Measurements from ENCODE around the gene USH1G.
"Not testable (repeated sequence)": the region's sequence is repeated elsewhere in the genome, so short reads cannot be mapped to it uniquely, and the experiment has no call there.

Gene USH1G

GRCh38 chr17:74925242-74925641 lies 2.2 kb upstream of the USH1G start:
- no peak for DNase-seq

- DNase-seq = no peak
Measured at GRCh38 chr17:74924250-74924948, 1.3 kb upstream of the USH1G start, which contains the start of gene OTOP2. OTOP2 (plus strand) TSS chr17:74924273; CDS start chr17:74924633, 360 bp downstream.

- peak; percentile 15 for DNase-seq
Measured at GRCh38 chr17:74923538-74924249, 639 bp upstream of the USH1G start.

- DNase-seq = no peak
Measured at GRCh38 chr17:74922172-74922571, 883 bp downstream of the USH1G start.

- DNase-seq = no peak
Measured at GRCh38 chr17:74921769-74922168, 1.3 kb downstream of the USH1G start.

GRCh38 chr17:74921026-74921681 lies 1.9 kb downstream of the USH1G start:
- no peak for DNase-seq

GRCh38 chr17:74920642-74921025 lies 2.4 kb downstream of the USH1G start:
- DNase-seq = no peak

- no peak for DNase-seq
Measured at GRCh38 chr17:74920306-74920620, 2.8 kb downstream of the USH1G start.

- DNase-seq = no peak
Measured at GRCh38 chr17:74919440-74920305, 3.4 kb downstream of the USH1G start.

- no peak for DNase-seq
Measured at GRCh38 chr17:74918906-74919305, 4.1 kb downstream of the USH1G start.

- DNase-seq = no peak
Measured at GRCh38 chr17:74917430-74917829, 5.6 kb downstream of the USH1G start.

GRCh38 chr17:74916851-74917199 lies 6.2 kb downstream of the USH1G start:
- no peak for DNase-seq

- no peak for DNase-seq
Measured at GRCh38 chr17:74916136-74916850, 6.8 kb downstream of the USH1G start.

- not testable (repeated sequence) for DNase-seq
Measured at GRCh38 chr17:74911423-74911822, 11.6 kb downstream of the USH1G start.

- DNase-seq = not testable (repeated sequence)
Measured at GRCh38 chr17:74909097-74909496, 14.0 kb downstream of the USH1G start.

GRCh38 chr17:74907012-74907411 lies 16.0 kb downstream of the USH1G start:
- DNase-seq = no peak

- DNase-seq = not testable (repeated sequence)
Measured at GRCh38 chr17:74906214-74906793, 16.8 kb downstream of the USH1G start.

GRCh38 chr17:74904687-74905409 lies 18.2 kb downstream of the USH1G start:
- no peak for DNase-seq

- DNase-seq = no peak
Measured at GRCh38 chr17:74903671-74904070, 19.4 kb downstream of the USH1G start.

GRCh38 chr17:74903034-74903433 lies 20.0 kb downstream of the USH1G start:
- no peak for DNase-seq

- DNase-seq = no peak
Measured at GRCh38 chr17:74901353-74902135, 21.5 kb downstream of the USH1G start.

Data from KG1 (cell line).